IMR-90 (cell line): ENCODE data around the gene CNOT9. TPM values are rescaled to one million over a fixed set of nuclear protein-coding genes. Genes with fewer than 3 reads are reported as not detected.
A peak's percentile ranks its signal among the peaks of the same experiment; 100 is the strongest.

Source experiments
- ATAC-seq: fragments of 200-7000 bp; cut with Tn5 transposase; 2 replicates; pipeline ENCODE4 v1.9.1; 2020; ENCODE audit warnings: low read depth, mild to moderate bottlenecking, moderate library complexity
- BruUV-seq: library from RNA; stranded (reverse); fragments of 400-500 nt; replicated peaks from 2 replicates; lab custom pipeline; 2021; lab: Mats Ljungman, UMichigan
- CTCF ChIA-PET: fragments of 300-600 bp; formaldehyde crosslinking; extraction: SDS; loops from one replicate; lab custom pipeline; 2021; ENCODE audit warnings: antibody characterized with exemption; lab: Yijun Ruan, JAX
- POLR2A ChIA-PET: fragments of 300-600 bp; sonication (Branson Sonifier 250); formaldehyde crosslinking; loops from one replicate; lab custom pipeline; 2022; ENCODE audit warnings: antibody characterized with exemption; ENCODE audit not compliant: unreplicated experiment; lab: Charles Lee
- DNase-seq: peaks from one replicate; pipeline ENCODE4 v3.0.0; 2013
- H2AFZ ChIP-seq: replicated peaks from 2 replicates; pipeline ENCODE3; 2013; ENCODE audit warnings: low read length, mild to moderate bottlenecking; ENCODE audit not compliant: poor library complexity
- H2AK5ac ChIP-seq: 2 replicates; pipeline ENCODE4 v1.6.1; 2013; ENCODE audit warnings: low read depth, low read length, inconsistent platforms
- H2AK9ac ChIP-seq: replicated peaks from 2 replicates; pipeline ENCODE3; 2013; ENCODE audit warnings: mild to moderate bottlenecking, low read depth, low read length, moderate library complexity; ENCODE audit not compliant: poor library complexity
- H2BK120ac ChIP-seq: 2 replicates; pipeline ENCODE4 v1.6.1; 2013; ENCODE audit warnings: low read depth, low read length, inconsistent platforms
- H2BK15ac ChIP-seq: 3 replicates; pipeline ENCODE4 v1.6.1; 2013; ENCODE audit warnings: low read depth, low read length, inconsistent platforms
- H2BK20ac ChIP-seq: 2 replicates; pipeline ENCODE4 v1.6.1; 2013; ENCODE audit warnings: low read depth, mild to moderate bottlenecking, inconsistent platforms, low read length, moderate library complexity
- H2BK5ac ChIP-seq: 2 replicates; pipeline ENCODE4 v1.6.1; 2013; ENCODE audit warnings: mild to moderate bottlenecking, low read depth, low read length, inconsistent platforms; ENCODE audit not compliant: poor library complexity, severe bottlenecking
- H3K14ac ChIP-seq: replicated peaks from 2 replicates; pipeline ENCODE4 v1.6.1; 2013; ENCODE audit warnings: low read depth, low read length, inconsistent platforms
- H3K18ac ChIP-seq: 2 replicates; pipeline ENCODE4 v1.6.1; 2013; ENCODE audit warnings: low read depth, low read length, control low read depth
- H3K23ac ChIP-seq: 2 replicates; pipeline ENCODE4 v1.6.1; 2013; ENCODE audit warnings: low read depth, low read length, inconsistent platforms
- H3K27ac ChIP-seq: 2 replicates; pipeline ENCODE4 v1.5.1; 2013; ENCODE audit warnings: mild to moderate bottlenecking, control low read depth, low read length; ENCODE audit not compliant: insufficient read depth
- H3K27me3 ChIP-seq: 2 replicates; pipeline ENCODE4 v1.6.1; 2013; ENCODE audit warnings: low read length; ENCODE audit not compliant: control insufficient read depth, insufficient read depth
- H3K36me3 ChIP-seq: 2 replicates; pipeline ENCODE4 v1.6.1; 2013; ENCODE audit warnings: low read length, mixed read lengths; ENCODE audit not compliant: control insufficient read depth, insufficient read depth
- H3K4ac ChIP-seq: 2 replicates; pipeline ENCODE4 v1.6.1; 2013; ENCODE audit warnings: low read depth, low read length, inconsistent platforms
- H3K4me1 ChIP-seq: 2 replicates; pipeline ENCODE4 v1.6.1; 2013; ENCODE audit warnings: low read length, mixed read lengths; ENCODE audit not compliant: control insufficient read depth, insufficient read depth
- H3K4me2 ChIP-seq: 2 replicates; pipeline ENCODE4 v1.6.1; 2013; ENCODE audit warnings: low read depth, mild to moderate bottlenecking, control low read depth, low read length, moderate library complexity
- H3K4me3 ChIP-seq: 2 replicates; pipeline ENCODE4 v1.5.1; 2013; ENCODE audit warnings: low read depth, mild to moderate bottlenecking, control low read depth, low read length, moderate library complexity; ENCODE audit not compliant: insufficient read depth
- H3K56ac ChIP-seq: 2 replicates; pipeline ENCODE4 v1.6.1; 2013; ENCODE audit warnings: low read length, inconsistent platforms; ENCODE audit not compliant: insufficient read depth; ENCODE audit errors: extremely low read depth
- H3K79me1 ChIP-seq, 2 experiments: 2 replicates each; pipeline ENCODE4 v1.6.1; 2013; ENCODE audit warnings: low read length in 2 of 2, inconsistent platforms in 1 of 2, low read depth in 1 of 2
- H3K9ac ChIP-seq: 2 replicates; pipeline ENCODE4 v1.6.1; 2013; ENCODE audit warnings: low read depth, low read length, control low read depth
- H3K9me1 ChIP-seq: 2 replicates; pipeline ENCODE4 v1.6.1; 2013; ENCODE audit warnings: low read length, inconsistent platforms; ENCODE audit not compliant: insufficient read depth
- H3K9me3 ChIP-seq: 2 replicates; pipeline ENCODE4 v1.6.1; 2013; ENCODE audit warnings: low read length; ENCODE audit not compliant: control insufficient read depth, insufficient read depth
- H4K20me1 ChIP-seq: 2 replicates; pipeline ENCODE4 v1.6.1; 2013; ENCODE audit warnings: low read length, inconsistent platforms; ENCODE audit not compliant: insufficient read depth
- H4K5ac ChIP-seq: 2 replicates; pipeline ENCODE4 v1.6.1; 2013; ENCODE audit warnings: mild to moderate bottlenecking, low read depth, low read length, control low read depth
- H4K8ac ChIP-seq, 2 experiments: 2 replicates each; pipeline ENCODE4 v1.6.1; 2013; ENCODE audit warnings: low read depth in 2 of 2, low read length in 2 of 2, control low read depth in 1 of 2, inconsistent platforms in 1 of 2
- H4K91ac ChIP-seq: 2 replicates; pipeline ENCODE4 v1.6.1; 2013; ENCODE audit warnings: low read depth, low read length, inconsistent platforms; ENCODE audit not compliant: insufficient read depth
- CEBPB ChIP-seq: IDR thresholded peaks from 2 replicates; pipeline ENCODE4 v1.6.1; 2012; ENCODE audit warnings: low read depth, low read length, improper control_type of control experiment
- ELK1 ChIP-seq: fragments of 150-350 bp; IDR thresholded peaks from 2 replicates; pipeline ENCODE4 v1.6.1; 2016; ENCODE audit warnings: low read depth, mild to moderate bottlenecking, low read length, moderate library complexity, borderline replicate concordance
- FOS ChIP-seq: fragments of 150-350 bp; IDR thresholded peaks from 2 replicates; pipeline ENCODE4 v1.6.1; 2016; ENCODE audit warnings: low read depth, low read length
- MAZ ChIP-seq: IDR thresholded peaks from 2 replicates; pipeline ENCODE4 v1.6.1; 2012; ENCODE audit warnings: low read depth, mild to moderate bottlenecking, low read length, improper control_type of control experiment, moderate library complexity, borderline replicate concordance
- MXI1 ChIP-seq: IDR thresholded peaks from 2 replicates; pipeline ENCODE4 v1.6.1; 2012; ENCODE audit warnings: low read depth, mild to moderate bottlenecking, low read length, moderate library complexity, borderline replicate concordance
- RAD21 ChIP-seq: IDR thresholded peaks from 2 replicates; pipeline ENCODE4 v1.6.1; 2012; ENCODE audit warnings: low read length, improper control_type of control experiment
- RCOR1 ChIP-seq: IDR thresholded peaks from 2 replicates; pipeline ENCODE4 v1.6.1; 2012; ENCODE audit warnings: mild to moderate bottlenecking, low read length, improper control_type of control experiment; ENCODE audit not compliant: insufficient replicate concordance
- RFX5 ChIP-seq: IDR thresholded peaks from 2 replicates; pipeline ENCODE4 v1.8.0; 2012; ENCODE audit warnings: low read depth, mild to moderate bottlenecking, low read length, moderate library complexity
- WGBS, 2 experiments: methylation state at CpG; one replicate each; pipeline versions ENCODE4 v1.1.5 to v1.1.7; 2013; ENCODE audit warnings: missing lambda C conversion rate in 2 of 2; ENCODE audit not compliant: insufficient read length in 1 of 2; ENCODE audit errors: extremely low coverage in 2 of 2; 5-methylcytosine and 5-hydroxymethylcytosine counted together
- dilution Hi-C: fragments of 300-500 bp; cut with HindIII; formaldehyde crosslinking; loops from one replicate; pipeline ENCODE4 v1.14.3; 2018; ENCODE audit warnings: low sequenced_read_pairs; ENCODE audit not compliant: unreplicated experiment
- in situ Hi-C: fragments of 300-500 bp; cut with MboI; formaldehyde crosslinking; loops from 3 replicates; pipeline ENCODE4 v1.14.3; 2019; ENCODE audit warnings: low sequenced_read_pairs, inconsistent platforms, mixed read lengths
- intact Hi-C: fragments of 100-400 bp; cut with micrococcal nuclease; formaldehyde crosslinking; loops from 2 replicates; pipeline ENCODE4 v1.10.0; 2022
- polyA plus RNA-seq, 3 experiments: library from polyadenylated mRNA; depleted of rRNA; stranded (reverse); fragments of >200 nt; gene quantifications; 2 replicates each; pipeline ENCODE4 v1.2.3, GENCODE V29; 2012; ENCODE audit warnings: low replicate concordance in 1 of 3
- total RNA-seq: library from RNA; depleted of rRNA; stranded (reverse); fragments of >200 nt; gene quantifications from 2 replicates; pipeline ENCODE4 v1.2.3, GENCODE V29; 2012
- TF ChIP-seq, protein P1 (sequence below): conservative IDR thresholded peaks from 2 replicates; pipeline ENCODE4 v1.5.1; 2012; ENCODE audit warnings: mild to moderate bottlenecking, low read depth, low read length, improper control_type of control experiment

Gene CNOT9
- total and polyA plus RNA-seq, 2 of the 4 experiments (the other 2 are of a cell fraction): 33.1 to 71.0 TPM

GRCh38 chr2:218536804-218537494, 31.7 kb upstream of the CNOT9 start:
- Histone ChIP-seq H4K91ac (no peak overlapping the region), H4K5ac (no peak overlapping the region), H3K79me1 (peaks cover 9 to 23% of the 10 kb centered on the region in 2 experiments), H2AK9ac (peak overlapping the region; percentile 76), H3K4ac (no peak overlapping the region), H3K27me3 (no peaks in the 10 kb centered on the region), H3K9ac (no peak overlapping the region), H3K23ac (no peak overlapping the region; the same call in 1 of the 2 replicates), H3K36me3 (peaks cover 19% of the 10 kb centered on the region), H2BK5ac (no peak overlapping the region), H3K4me1 (peaks cover 3% of the 10 kb centered on the region), H2AK5ac (no peak overlapping the region), H3K14ac (no peak overlapping the region), H2BK15ac (no peak overlapping the region), H2BK120ac (no peak overlapping the region), H3K56ac (no peak overlapping the region), H3K4me2 (no peak overlapping the region), H3K4me3 (no peak overlapping the region), H4K20me1 (no peaks in the 10 kb centered on the region), H3K9me1 (no peaks in the 10 kb centered on the region; the same call in 1 of the 2 replicates), H2BK20ac (no peak overlapping the region), H2AFZ (no peak overlapping the region), H4K8ac (no peak overlapping the region), H3K9me3 (no peaks in the 10 kb centered on the region), H3K27ac (no peak overlapping the region), H3K18ac (no peak overlapping the region)
- POLR2A ChIA-PET: no interaction called here
- no peak for ATAC-seq
- dilution Hi-C loops: no loop called here
- peak; percentile 67 for TF ChIP-seq CEBPB
- TF ChIP-seq RAD21: no peak
- TF ChIP-seq ELK1: no peak
- TF ChIP-seq MAZ: no peak
- TF ChIP-seq, protein P1, sequence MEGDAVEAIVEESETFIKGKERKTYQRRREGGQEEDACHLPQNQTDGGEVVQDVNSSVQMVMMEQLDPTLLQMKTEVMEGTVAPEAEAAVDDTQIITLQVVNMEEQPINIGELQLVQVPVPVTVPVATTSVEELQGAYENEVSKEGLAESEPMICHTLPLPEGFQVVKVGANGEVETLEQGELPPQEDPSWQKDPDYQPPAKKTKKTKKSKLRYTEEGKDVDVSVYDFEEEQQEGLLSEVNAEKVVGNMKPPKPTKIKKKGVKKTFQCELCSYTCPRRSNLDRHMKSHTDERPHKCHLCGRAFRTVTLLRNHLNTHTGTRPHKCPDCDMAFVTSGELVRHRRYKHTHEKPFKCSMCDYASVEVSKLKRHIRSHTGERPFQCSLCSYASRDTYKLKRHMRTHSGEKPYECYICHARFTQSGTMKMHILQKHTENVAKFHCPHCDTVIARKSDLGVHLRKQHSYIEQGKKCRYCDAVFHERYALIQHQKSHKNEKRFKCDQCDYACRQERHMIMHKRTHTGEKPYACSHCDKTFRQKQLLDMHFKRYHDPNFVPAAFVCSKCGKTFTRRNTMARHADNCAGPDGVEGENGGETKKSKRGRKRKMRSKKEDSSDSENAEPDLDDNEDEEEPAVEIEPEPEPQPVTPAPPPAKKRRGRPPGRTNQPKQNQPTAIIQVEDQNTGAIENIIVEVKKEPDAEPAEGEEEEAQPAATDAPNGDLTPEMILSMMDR: no peak
- no peak for TF ChIP-seq RCOR1
- no peak for TF ChIP-seq MXI1
- TF ChIP-seq RFX5: no peak
- TF ChIP-seq FOS: no peak
- WGBS, 2 experiments: no CpG with 5 or more reads among the region's 6 CpGs
- DNase-seq: peak; percentile 17
- in situ Hi-C loops: no loop called here
- BruUV-seq: no TSS peak
- CTCF ChIA-PET: no interaction called here
- intact Hi-C loops: no loop called here
